ENCODE data around the gene CEP78.

CEP78 gene

GRCh38 chr9:78234810-78235209 is 1.1 kb upstream of the CEP78 start:
- peak overlapping the region; percentile 71 for H3K4me3 ChIP-seq (ENCODE audit: control insufficient read depth, low read depth, low read length)
- TF ChIP-seq CTCF (conservative IDR thresholded peaks at IDR 0.05; ENCODE audit: control insufficient read depth, insufficient read depth, low read depth, low read length), result no peak
- peak; percentile 16 for DNase-seq (ENCODE audit: low read depth)

- H3K4me3 ChIP-seq (ENCODE audit: control insufficient read depth, low read depth, low read length), result peak overlapping the region; percentile 71
- TF ChIP-seq CTCF (conservative IDR thresholded peaks at IDR 0.05; ENCODE audit: control insufficient read depth, insufficient read depth, low read depth, low read length), result no peak
- DNase-seq (ENCODE audit: low read depth), result peak; percentile 16
Measured at GRCh38 chr9:78235256-78235761, 566 bp upstream of the CEP78 start.

GRCh38 chr9:78236551-78236910 is 656 bp downstream of the CEP78 start:
- TF ChIP-seq CTCF (conservative IDR thresholded peaks at IDR 0.05; ENCODE audit: control insufficient read depth, insufficient read depth, low read depth, low read length), result no peak
- DNase-seq (ENCODE audit: low read depth), result peak; percentile 6

GRCh38 chr9:78238046-78239038 is 2.5 kb downstream of the CEP78 start:
- no peak for TF ChIP-seq CTCF (conservative IDR thresholded peaks at IDR 0.05; ENCODE audit: control insufficient read depth, insufficient read depth, low read depth, low read length)
- H3K4me3 ChIP-seq (ENCODE audit: control insufficient read depth, low read depth, low read length), result no peak overlapping the region
- no peak for DNase-seq (ENCODE audit: low read depth)

More at GRCh38 chr9:78236551-78236910, 656 bp downstream of the CEP78 start:
- peak overlapping the region; percentile 71 for H3K4me3 ChIP-seq (ENCODE audit: control insufficient read depth, low read depth, low read length)

GRCh38 chr9:78239506-78239905 is 3.6 kb downstream of the CEP78 start:
- no peak overlapping the region for H3K4me3 ChIP-seq (ENCODE audit: control insufficient read depth, low read depth, low read length)
- TF ChIP-seq CTCF (conservative IDR thresholded peaks at IDR 0.05; ENCODE audit: control insufficient read depth, insufficient read depth, low read depth, low read length), result peak; percentile 20
- no peak for DNase-seq (ENCODE audit: low read depth)

- DNase-seq (ENCODE audit: low read depth), result no peak
- no peak for TF ChIP-seq CTCF (conservative IDR thresholded peaks at IDR 0.05; ENCODE audit: control insufficient read depth, insufficient read depth, low read depth, low read length)
- H3K4me3 ChIP-seq (ENCODE audit: control insufficient read depth, low read depth, low read length), result no peak overlapping the region
Measured at GRCh38 chr9:78242041-78242440, 6.2 kb downstream of the CEP78 start.

Measured in fibroblast of mammary gland (primary cell).